ENCODE results near the gene FN1.

Gene FN1

DNA sequence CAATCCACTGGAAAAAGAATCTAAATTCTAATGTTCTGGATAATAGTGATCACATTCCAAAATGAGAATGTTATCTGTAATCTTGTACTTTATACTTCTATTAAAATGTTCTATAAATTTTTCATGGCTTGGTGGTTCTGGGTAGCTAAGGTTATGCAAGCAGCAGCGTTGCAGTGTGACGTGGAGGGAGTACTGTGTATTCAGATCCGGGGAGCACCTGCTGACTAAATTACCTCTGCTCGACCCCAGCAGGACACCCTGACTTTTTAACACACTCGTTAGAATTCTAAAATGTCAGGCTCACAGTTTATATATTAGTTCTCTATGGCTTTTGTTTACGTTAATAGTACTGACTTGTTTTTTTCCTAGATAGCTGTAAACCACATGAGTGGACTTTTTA is 111.1 kb downstream of the FN1 start:
- peak in 2 of 3 experiments; percentile 40 to 62 for DNase-seq

DNA sequence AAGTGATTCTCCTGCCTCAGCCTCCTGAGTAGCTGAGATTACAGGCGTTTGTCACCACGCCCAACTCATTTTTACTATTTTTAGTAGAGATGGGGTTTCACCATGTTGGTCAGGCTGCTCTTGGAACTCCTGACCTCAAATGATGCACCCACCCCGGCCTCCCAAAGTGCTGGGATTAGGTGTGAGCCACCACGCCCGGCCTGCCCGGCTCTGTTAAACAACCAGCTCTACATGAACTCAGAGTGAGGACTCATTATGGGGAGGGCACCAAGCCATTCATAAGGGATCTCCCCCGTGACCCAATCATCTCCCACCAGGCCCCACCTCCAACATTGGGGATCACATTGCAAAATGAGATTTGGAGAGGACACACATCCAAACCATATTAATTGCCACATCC is 115.2 kb downstream of the FN1 start:
- no peak for DNase-seq

DNA sequence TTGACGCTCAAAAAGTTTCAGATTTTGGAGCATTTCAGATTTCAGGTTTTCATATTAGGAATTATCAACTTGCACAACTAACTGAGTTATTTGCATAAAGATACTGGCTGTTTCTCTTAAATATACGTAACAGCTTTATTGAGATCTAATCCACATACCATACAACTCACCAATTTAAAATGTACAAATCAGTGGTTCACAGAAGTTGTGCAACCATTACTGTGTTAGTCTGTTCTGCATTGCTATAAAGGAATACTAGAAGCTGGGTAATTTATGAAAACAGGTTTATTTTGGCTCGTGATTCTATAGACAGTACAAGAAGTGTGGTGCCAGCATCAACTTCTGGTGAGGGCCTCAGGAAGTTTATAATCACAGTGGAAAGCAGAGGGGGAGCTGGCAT is 115.8 kb downstream of the FN1 start:
- no peak for DNase-seq

GRCh38 chr2:215319500-215319899 is 116.4 kb downstream of the FN1 start:
- no peak for DNase-seq

GRCh38 chr2:215316336-215316735 is 119.5 kb downstream of the FN1 start:
- DNase-seq = no peak

- DNase-seq = no peak
Observed at GRCh38 chr2:215315301-215315700, 120.6 kb downstream of the FN1 start.

DNA sequence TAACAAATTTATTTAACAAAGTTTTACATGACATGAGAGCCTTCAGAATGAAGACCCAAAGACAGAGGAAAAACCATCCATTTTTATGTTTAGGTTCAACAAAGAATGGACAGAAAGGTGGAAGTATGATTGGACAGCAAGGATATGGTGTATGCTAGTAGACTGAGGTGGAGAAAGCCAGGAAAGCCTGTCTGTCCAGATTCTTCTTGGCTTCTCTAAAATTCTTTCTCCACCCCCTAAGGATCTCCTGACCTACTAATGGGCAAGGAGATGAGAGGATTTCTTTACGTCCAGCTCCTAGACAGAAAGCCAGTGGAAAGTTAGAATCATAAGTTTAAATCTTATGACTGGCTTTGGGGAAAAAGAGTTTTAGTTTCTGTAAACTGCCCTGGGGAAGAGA is 121.0 kb downstream of the FN1 start:
- DNase-seq = no peak

DNA sequence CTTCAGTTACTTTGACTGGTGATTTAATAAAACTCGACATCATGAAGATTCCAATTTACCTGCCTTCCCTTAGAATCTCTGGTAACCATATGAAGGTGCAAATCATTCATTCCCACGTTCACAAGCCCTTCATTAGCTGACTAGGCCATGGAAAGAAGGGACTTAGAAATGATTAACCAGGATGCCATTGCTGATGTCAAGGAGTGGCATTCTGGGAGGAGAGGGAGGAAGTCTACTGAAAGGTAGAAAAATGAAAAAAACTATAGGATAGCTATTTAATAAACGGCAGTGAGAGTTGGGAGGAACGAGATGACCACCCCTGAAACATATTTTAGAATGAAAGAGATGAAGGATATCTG is 122.6 kb downstream of the FN1 start:
- DNase-seq = no peak

- DNase-seq = peak; percentile 81 to 96 (median 92)
Observed at GRCh38 chr2:215311625-215312396, 124.1 kb downstream of the FN1 start, which contains the start of gene ATIC. ATIC (plus strand) TSS chr2:215312059; CDS start chr2:215312143, 84 bp downstream.

DNA sequence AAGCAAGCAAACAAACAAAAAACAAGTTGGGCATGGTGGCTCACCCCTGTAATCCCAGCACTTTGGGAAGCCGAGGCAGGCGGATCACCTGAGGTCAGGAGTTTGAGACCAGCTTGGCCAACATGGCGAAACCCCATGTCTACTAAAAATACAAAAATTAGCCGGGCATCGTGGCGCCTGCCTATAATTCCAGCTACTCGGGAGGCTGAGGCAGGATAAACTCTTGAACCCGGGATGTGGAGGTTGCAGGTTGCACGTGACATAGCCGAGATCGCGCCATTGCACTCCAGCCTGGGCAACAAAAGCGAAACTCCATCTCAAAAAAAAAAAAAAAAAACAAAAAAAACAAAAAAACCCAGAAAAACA is 124.6 kb downstream of the FN1 start:
- peak in 1 of 3 experiments; percentile 45 for DNase-seq

All from NCI-H1417 (cell line).